HFFc6 (cell line): ENCODE data around the gene CST9L. TPM values are rescaled to one million over a fixed set of nuclear protein-coding genes. Genes with fewer than 3 reads are reported as not detected.

Source experiments
- DNase-seq: peaks from one replicate; pipeline ENCODE4 v3.0.0-alpha.2; 2018
- H3K27ac Mint-ChIP-seq: 2 replicates; pipeline ENCODE4 v1.8.0; 2020; ENCODE audit warnings: mild to moderate bottlenecking, mixed read lengths
- H3K27me3 Mint-ChIP-seq: 2 replicates; pipeline ENCODE4 v1.8.0; 2021; ENCODE audit warnings: mild to moderate bottlenecking, moderate library complexity, mixed read lengths; ENCODE audit not compliant: insufficient read depth
- H3K36me3 Mint-ChIP-seq: 2 replicates; pipeline ENCODE4 v1.8.0; 2021; ENCODE audit warnings: low read depth, mixed read lengths
- H3K4me1 Mint-ChIP-seq: 2 replicates; pipeline ENCODE4 v1.8.0; 2020; ENCODE audit warnings: low read depth, mixed read lengths
- H3K4me3 Mint-ChIP-seq: 2 replicates; pipeline ENCODE4 v1.8.0; 2020; ENCODE audit warnings: mild to moderate bottlenecking, moderate library complexity, mixed read lengths
- H3K9me3 Mint-ChIP-seq: 2 replicates; pipeline ENCODE4 v1.8.0; 2020; ENCODE audit warnings: mild to moderate bottlenecking, mixed read lengths
- CTCF ChIP-seq: fragments of 200-600 bp; sonication (generic); IDR thresholded peaks from 2 replicates; pipeline ENCODE4 v1.5.0; 2021; ENCODE audit warnings: antibody characterized with exemption, mild to moderate bottlenecking
- total RNA-seq, 6 experiments: library from RNA; stranded (reverse); fragmentation: NEBNext Ultra II Directional; extraction: Animal tissue kit (Norgen Biotek cat#: 25700); gene quantifications; 2 replicates in 1 of 6; 3 replicates in 5 of 6; pipeline ENCODE4 v1.2.3, GENCODE V29; 2021

Gene CST9L
- total RNA-seq, 6 experiments from 2014 or later: not detected

GRCh38 chr20:23551383-23551782 is 16.9 kb downstream of the CST9L start:
- no peaks in the 10 kb centered on the region for H3K36me3 Mint-ChIP-seq
- no peak overlapping the region for H3K27ac Mint-ChIP-seq
- no peak overlapping the region for H3K4me3 Mint-ChIP-seq

GRCh38 chr20:23550227-23550626 is 18.1 kb downstream of the CST9L start:
- DNase-seq: no peak
- H3K36me3 Mint-ChIP-seq: no peaks in the 10 kb centered on the region
- no peak overlapping the region for H3K27ac Mint-ChIP-seq
- no peaks in the 10 kb centered on the region for H3K9me3 Mint-ChIP-seq
- no peak overlapping the region for H3K4me3 Mint-ChIP-seq
- no peaks in the 10 kb centered on the region for H3K4me1 Mint-ChIP-seq
- no peak for TF ChIP-seq CTCF
- H3K27me3 Mint-ChIP-seq: peaks cover 11% of the 10 kb centered on the region

More at GRCh38 chr20:23551383-23551782, 16.9 kb downstream of the CST9L start:
- Mint-ChIP-seq H3K27me3 (peaks cover 11% of the 10 kb centered on the region), H3K9me3 (no peaks in the 10 kb centered on the region), H3K4me1 (no peaks in the 10 kb centered on the region)
- TF ChIP-seq CTCF: no peak
- DNase-seq: no peak

GRCh38 chr20:23548408-23548807 is 19.9 kb downstream of the CST9L start:
- no peaks in the 10 kb centered on the region; the same call in 1 of the 2 replicates for H3K9me3 Mint-ChIP-seq
- no peaks in the 10 kb centered on the region for H3K4me1 Mint-ChIP-seq
- no peak for TF ChIP-seq CTCF
- H3K4me3 Mint-ChIP-seq: no peak overlapping the region
- H3K27me3 Mint-ChIP-seq: peaks cover 9% of the 10 kb centered on the region
- no peak for DNase-seq
- H3K27ac Mint-ChIP-seq: no peak overlapping the region
- no peaks in the 10 kb centered on the region for H3K36me3 Mint-ChIP-seq

GRCh38 chr20:23547613-23548012 is 20.7 kb downstream of the CST9L start:
- H3K9me3 Mint-ChIP-seq: no peaks in the 10 kb centered on the region; the same call in 1 of the 2 replicates
- no peaks in the 10 kb centered on the region for H3K4me1 Mint-ChIP-seq
- no peak for DNase-seq
- H3K27me3 Mint-ChIP-seq: peaks cover 8% of the 10 kb centered on the region
- H3K36me3 Mint-ChIP-seq: no peaks in the 10 kb centered on the region
- TF ChIP-seq CTCF: no peak
- H3K27ac Mint-ChIP-seq: no peak overlapping the region
- H3K4me3 Mint-ChIP-seq: no peak overlapping the region

DNA sequence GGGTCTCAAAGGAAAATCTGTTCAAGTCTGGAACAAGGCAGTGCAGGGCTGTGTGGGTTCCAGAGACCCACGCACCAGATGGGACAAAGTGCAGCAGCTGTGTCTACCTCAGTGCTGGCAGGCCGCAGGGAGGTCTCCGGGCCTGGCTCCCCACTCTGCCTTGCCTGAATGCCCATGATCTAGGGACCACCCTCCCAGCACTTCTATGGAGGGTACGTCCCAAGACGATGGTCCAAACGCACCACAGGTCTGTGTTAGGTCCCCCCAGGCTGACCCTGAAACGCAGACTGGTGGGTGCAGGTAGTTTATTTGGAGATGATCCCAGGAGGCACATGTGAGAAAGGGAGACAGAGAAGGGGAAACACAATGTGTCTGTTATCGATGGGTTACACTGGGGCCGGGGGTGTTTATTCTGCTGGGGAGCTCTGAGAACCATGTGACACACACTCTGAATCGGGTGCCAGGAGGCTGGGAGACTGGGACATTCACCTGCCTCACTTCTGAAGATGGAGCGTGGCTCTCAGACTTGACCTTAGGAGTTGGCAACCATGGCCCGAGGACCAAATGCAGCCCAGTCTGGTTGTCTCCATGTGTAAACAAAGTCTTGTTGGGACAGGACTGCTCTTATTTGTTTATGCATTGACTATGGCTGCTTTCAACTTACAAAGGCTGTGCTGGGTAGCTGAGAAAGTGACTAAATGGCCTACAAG is 21.7 kb downstream of the CST9L start:
- no peak for DNase-seq
- TF ChIP-seq CTCF: no peak
- Mint-ChIP-seq H3K4me3 (no peak overlapping the region), H3K36me3 (no peaks in the 10 kb centered on the region), H3K27ac (no peak overlapping the region), H3K27me3 (peaks cover 8% of the 10 kb centered on the region), H3K4me1 (no peaks in the 10 kb centered on the region), H3K9me3 (no peaks in the 10 kb centered on the region; the same call in 1 of the 2 replicates)
